HepG2 (cell line): ENCODE measurements around the gene TNC. TPM values are rescaled to one million over a fixed set of nuclear protein-coding genes. Genes with fewer than 3 reads are reported as not detected.

Experiments
- AFF4 ChIP-seq: sonication (generic); formaldehyde crosslinking; IDR thresholded peaks from 2 replicates; pipeline ENCODE4 v1.4.0; 2020; ENCODE audit warnings: missing genetic modification reagents
- CCAR2 ChIP-seq: fragments of 200-400 bp; formaldehyde crosslinking; optimal IDR thresholded peaks from 2 replicates; pipeline ENCODE3; 2018; ENCODE audit warnings: low read depth, mild to moderate bottlenecking, low read length, moderate library complexity
- KLF16 ChIP-seq, 2 experiments: sonication (generic) in 1 of 2; formaldehyde crosslinking in 1 of 2; IDR thresholded peaks; 2 replicates each; pipeline versions ENCODE4 v1.6.1 to v1.8.0; 2016 to 2023; ENCODE audit warnings: missing genetic modification reagents in 2 of 2, missing compliant biosample characterization in 1 of 2
- MYNN ChIP-seq: sonication (generic); formaldehyde crosslinking; IDR thresholded peaks from 2 replicates; pipeline ENCODE4 v1.4.0; 2020; ENCODE audit warnings: mild to moderate bottlenecking, low read depth, missing genetic modification reagents
- NFKB2 ChIP-seq: sonication (generic); formaldehyde crosslinking; IDR thresholded peaks from 2 replicates; pipeline ENCODE4 v1.4.0; 2020; ENCODE audit warnings: missing genetic modification reagents, borderline replicate concordance
- STAT5B ChIP-seq: sonication (generic); formaldehyde crosslinking; IDR thresholded peaks from 2 replicates; pipeline ENCODE4 v1.4.0; 2020; ENCODE audit warnings: missing genetic modification reagents
- ZFP82 ChIP-seq: sonication (generic); formaldehyde crosslinking; IDR thresholded peaks from 2 replicates; pipeline ENCODE4 v1.5.1; 2020; ENCODE audit warnings: mild to moderate bottlenecking, missing genetic modification reagents, borderline replicate concordance
- ZNF451 ChIP-seq: sonication (generic); formaldehyde crosslinking; IDR thresholded peaks from 2 replicates; pipeline ENCODE4 v1.5.0; 2020; ENCODE audit warnings: mild to moderate bottlenecking, missing genetic modification reagents
- polyA plus RNA-seq, 8 experiments: library from polyadenylated mRNA; depleted of rRNA in 3 of 8; stranded (reverse) in 7 of 8; unstranded in 1 of 8; fragments of >200 nt; fragmentation: Illumina TruSeq in 4 of 8; extraction: Trizol in 4 of 8; gene quantifications; 2 replicates each; pipeline versions ENCODE4 v1.2.1 to v1.2.3, GENCODE V29; 2011 to 2016; ENCODE audit warnings: low read depth in 4 of 8, missing spikeins in 1 of 8, mixed read lengths in 1 of 8; ENCODE audit not compliant: insufficient read depth in 1 of 8
- total RNA-seq, 5 experiments: library from RNA; depleted of rRNA; stranded (reverse); fragments of >200 nt; fragmentation: Illumina TruSeq; extraction: Trizol; gene quantifications; 2 replicates each; pipeline ENCODE4 v1.2.3, GENCODE V29; 2016; ENCODE audit warnings: low read depth in 1 of 5
- TF ChIP-seq, protein P1 (sequence below): sonication (generic); formaldehyde crosslinking; IDR thresholded peaks from 2 replicates; pipeline ENCODE4 v1.4.0; 2020; ENCODE audit warnings: missing genetic modification reagents

The TNC gene
- total and polyA plus RNA-seq, 2 of the 13 experiments (the other 11 are each of a cell fraction or from before 2014, with no cell fraction given): not detected

DNA sequence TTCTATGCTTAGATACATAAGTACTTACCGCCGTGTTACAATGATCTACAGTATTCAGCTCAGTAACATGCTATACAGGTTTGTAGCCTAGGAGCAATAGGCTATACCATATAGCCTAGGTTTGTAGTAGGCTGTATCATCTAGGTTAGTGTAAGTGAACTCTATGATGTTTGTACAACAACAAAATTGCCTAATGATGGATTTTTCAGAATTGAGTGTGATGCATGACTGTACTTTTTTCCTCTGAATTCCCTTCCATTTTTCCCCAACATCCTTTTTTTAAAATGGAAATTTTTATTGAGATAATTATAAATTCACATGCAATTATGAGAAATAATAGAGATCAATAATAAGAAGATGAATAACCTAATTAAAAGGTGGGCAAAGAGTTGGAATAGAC, 119.6 kb downstream of the TNC start (continued):
- no peak for TF ChIP-seq AFF4 (CRISPR knock-in tag)
- no peak for TF ChIP-seq STAT5B (CRISPR knock-in tag)
- TF ChIP-seq NFKB2 (CRISPR knock-in tag): no peak
- TF ChIP-seq CCAR2: no peak
- TF ChIP-seq, protein P1, sequence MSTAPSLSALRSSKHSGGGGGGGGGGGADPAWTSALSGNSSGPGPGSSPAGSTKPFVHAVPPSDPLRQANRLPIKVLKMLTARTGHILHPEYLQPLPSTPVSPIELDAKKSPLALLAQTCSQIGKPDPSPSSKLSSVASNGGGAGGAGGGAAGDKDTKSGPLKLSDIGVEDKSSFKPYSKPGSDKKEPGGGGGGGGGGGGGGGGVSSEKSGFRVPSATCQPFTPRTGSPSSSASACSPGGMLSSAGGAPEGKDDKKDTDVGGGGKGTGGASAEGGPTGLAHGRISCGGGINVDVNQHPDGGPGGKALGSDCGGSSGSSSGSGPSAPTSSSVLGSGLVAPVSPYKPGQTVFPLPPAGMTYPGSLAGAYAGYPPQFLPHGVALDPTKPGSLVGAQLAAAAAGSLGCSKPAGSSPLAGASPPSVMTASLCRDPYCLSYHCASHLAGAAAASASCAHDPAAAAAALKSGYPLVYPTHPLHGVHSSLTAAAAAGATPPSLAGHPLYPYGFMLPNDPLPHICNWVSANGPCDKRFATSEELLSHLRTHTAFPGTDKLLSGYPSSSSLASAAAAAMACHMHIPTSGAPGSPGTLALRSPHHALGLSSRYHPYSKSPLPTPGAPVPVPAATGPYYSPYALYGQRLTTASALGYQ: no peak
- no peak for TF ChIP-seq ZFP82 (CRISPR knock-in tag)
- TF ChIP-seq MYNN (CRISPR knock-in tag): no peak
- TF ChIP-seq KLF16 (CRISPR knock-in tag; IDR thresholded peaks at IDR 0.05): no peak
- TF ChIP-seq ZNF451 (CRISPR knock-in tag): no peak
